Measurements from ENCODE around the gene HELZ2. TPM values are rescaled to one million over a fixed set of nuclear protein-coding genes. Genes with fewer than 3 reads are reported as not detected.
"Not testable (repeated sequence)": the region's sequence is repeated elsewhere in the genome, so short reads cannot be mapped to it uniquely, and the experiment has no call there.

HELZ2 gene
- total RNA-seq, 2 experiments from 2014 or later: 99.1 to 102 TPM

DNA sequence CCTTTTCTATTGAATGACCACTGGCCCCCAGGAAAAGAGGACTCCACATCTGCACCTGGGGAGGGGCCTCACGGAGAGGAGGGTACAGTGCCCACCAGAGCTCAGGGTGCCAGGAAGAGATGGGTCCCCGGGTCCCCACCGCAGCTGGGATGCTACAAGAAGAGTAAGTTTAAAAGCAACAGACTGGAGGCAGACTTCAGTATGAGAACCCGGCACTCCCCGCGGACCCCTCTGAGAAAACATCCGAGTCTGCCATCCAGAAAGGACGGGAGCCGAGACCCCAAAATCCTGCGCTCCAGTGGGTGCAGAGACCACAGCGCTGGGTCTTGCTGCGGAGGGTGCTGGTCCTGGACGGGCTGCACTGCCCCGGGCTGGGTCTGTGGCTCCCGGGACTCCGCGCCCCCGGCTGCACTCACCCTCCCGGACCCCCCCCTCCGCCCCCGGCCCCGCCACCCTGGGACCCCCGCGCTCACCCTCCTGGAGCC lies 350 bp downstream of the HELZ2 start:
- Mint-ChIP-seq H3K27me3 (ENCODE audit: low read depth) (peaks cover 15% of the 10 kb centered on the region), H3K9me3 (ENCODE audit: insufficient read depth) (no peaks in the 10 kb centered on the region), H3K36me3 (ENCODE audit: low read depth) (peaks cover 10% of the 10 kb centered on the region), H3K4me1 (ENCODE audit: low read depth) (peaks cover 16% of the 10 kb centered on the region), H3K27ac (peak overlapping the region; percentile 89), H3K4me3 (peak overlapping the region; percentile 83)
- ChIA-PET POLR2A (interaction anchor here (0.7 to 1.4 kb wide), 10 partner anchors 9 to 285 kb away, joined by 3 to 4 read pairs (median 3); partner anchors contain the start of genes PTK6 and RTEL1), CTCF (interaction anchor here (0.6 to 1.8 kb wide), 5 partner anchors 26 to 212 kb away, joined by 3 to 8 read pairs (median 4); partner anchors contain the start of gene PTK6)
- no peak for DNase-seq
- peak; percentile 40 for ATAC-seq

DNA sequence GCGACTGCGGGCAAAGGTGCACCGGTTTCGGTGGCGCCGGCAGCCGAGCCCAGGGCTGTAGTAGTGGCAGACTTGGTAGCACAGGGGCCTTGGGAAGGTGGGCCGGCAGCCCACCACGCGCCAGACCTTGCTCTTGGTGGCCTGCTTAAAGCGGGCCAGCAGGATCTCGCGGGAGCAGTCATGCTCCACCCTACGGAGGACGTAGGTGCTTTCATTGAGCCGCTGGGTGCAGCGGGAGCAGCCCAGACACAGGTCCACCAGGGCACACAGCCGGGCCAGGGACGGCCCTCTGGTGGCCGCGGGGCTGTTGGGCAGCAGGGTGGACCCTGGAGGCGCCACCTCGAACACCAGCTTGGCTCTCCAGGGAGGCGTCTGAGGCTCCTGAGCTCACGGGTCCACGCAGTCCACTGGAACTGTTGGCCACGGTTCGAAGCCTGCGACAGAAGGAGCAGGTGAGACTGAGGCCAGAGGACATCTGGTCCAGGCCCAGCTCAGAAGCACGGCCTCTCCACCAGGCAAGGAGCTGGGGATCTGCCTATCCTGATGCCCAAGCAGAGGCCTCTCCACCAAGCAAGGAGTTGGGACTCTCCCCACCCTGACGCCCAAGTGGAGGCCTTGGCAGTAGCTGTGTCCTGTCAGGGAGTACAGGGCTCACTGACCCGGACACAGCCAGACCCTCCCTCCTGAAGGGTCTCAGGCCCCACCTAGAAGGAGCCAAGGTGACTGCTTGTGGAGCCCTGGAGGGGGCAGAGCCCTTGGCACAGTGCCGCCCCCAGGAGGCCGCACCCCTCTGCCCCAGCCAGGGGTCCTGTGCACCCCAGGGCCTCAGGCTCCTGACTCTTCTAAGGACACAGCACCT lies 1.0 kb downstream of the HELZ2 start:
- POLR2A ChIA-PET: interaction anchor here (0.7 to 1.5 kb wide), 8 partner anchors 15 to 286 kb away, joined by 3 to 4 read pairs (median 3); partner anchors contain the start of gene PTK6

DNA sequence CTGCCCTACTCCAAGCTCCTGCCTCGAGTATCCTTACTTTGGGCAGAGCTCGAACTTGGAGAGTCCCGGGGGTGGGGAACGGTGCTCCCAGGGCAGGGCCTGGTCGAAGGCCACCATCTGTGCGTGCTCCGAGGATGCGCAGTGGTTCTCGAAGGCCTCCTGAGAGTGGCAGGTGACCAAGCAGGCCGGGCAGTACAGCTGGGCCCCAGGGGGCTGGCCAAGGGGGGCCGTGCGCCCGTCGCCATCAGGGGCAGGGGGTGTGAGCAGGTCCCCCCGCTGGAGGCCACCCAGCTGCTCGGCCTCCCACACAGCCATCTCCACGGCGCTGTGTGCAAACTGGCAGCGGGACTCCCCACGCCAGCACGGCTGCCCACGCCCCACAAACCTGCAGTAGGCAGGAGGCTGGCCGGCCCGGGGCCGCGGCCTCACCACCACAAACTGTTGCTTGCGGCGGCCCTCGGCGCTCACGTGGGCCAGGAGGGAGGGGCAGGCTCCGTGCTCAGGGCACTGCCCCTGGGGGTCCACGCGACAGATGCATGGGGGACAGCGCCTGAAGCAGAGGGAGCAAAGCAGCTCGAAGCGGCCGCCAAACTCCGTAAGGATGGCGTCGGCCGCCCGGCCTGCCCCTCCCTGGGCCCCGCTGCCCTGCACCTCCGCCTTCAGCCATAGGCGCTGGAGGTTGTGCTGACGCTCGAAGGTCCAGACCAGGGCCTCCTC lies 1.8 kb downstream of the HELZ2 start:
- H3K4me1 Mint-ChIP-seq (ENCODE audit: low read depth): peaks cover 30% of the 10 kb centered on the region
- no peak for DNase-seq
- no peak overlapping the region for H3K4me3 Mint-ChIP-seq
- ATAC-seq: no peak
- no peak overlapping the region for H3K27ac Mint-ChIP-seq
- peaks cover 21% of the 10 kb centered on the region for H3K36me3 Mint-ChIP-seq (ENCODE audit: low read depth)
- CTCF ChIA-PET: interaction anchor here (1.8 kb wide), 1 partner anchor 35 kb away, joined by 8 read pairs; the partner anchor contains the start of gene PTK6
- no peaks in the 10 kb centered on the region for H3K9me3 Mint-ChIP-seq (ENCODE audit: insufficient read depth)
- peaks cover 8% of the 10 kb centered on the region for H3K27me3 Mint-ChIP-seq (ENCODE audit: low read depth)
- POLR2A ChIA-PET: interaction anchor here (1.1 to 1.5 kb wide), 4 partner anchors 15 to 35 kb away, joined by 3 to 4 read pairs (median 3); partner anchors contain the start of gene PTK6

More for the DNA sequence above, 1.0 kb downstream of the HELZ2 start:
- H3K4me3 Mint-ChIP-seq: peak overlapping the region; percentile 83
- peaks cover 13% of the 10 kb centered on the region for H3K27me3 Mint-ChIP-seq (ENCODE audit: low read depth)
- no peak for DNase-seq
- peak; percentile 10 for ATAC-seq
- CTCF ChIA-PET: interaction anchor here (0.8 to 1.8 kb wide), 2 partner anchors 36 to 69 kb away, joined by 3 to 8 read pairs; partner anchors contain the start of gene PTK6
- H3K9me3 Mint-ChIP-seq (ENCODE audit: insufficient read depth): no peaks in the 10 kb centered on the region
- peaks cover 13% of the 10 kb centered on the region for H3K36me3 Mint-ChIP-seq (ENCODE audit: low read depth)
- peak overlapping the region; percentile 89 for H3K27ac Mint-ChIP-seq
- H3K4me1 Mint-ChIP-seq (ENCODE audit: low read depth): peaks cover 22% of the 10 kb centered on the region

DNA sequence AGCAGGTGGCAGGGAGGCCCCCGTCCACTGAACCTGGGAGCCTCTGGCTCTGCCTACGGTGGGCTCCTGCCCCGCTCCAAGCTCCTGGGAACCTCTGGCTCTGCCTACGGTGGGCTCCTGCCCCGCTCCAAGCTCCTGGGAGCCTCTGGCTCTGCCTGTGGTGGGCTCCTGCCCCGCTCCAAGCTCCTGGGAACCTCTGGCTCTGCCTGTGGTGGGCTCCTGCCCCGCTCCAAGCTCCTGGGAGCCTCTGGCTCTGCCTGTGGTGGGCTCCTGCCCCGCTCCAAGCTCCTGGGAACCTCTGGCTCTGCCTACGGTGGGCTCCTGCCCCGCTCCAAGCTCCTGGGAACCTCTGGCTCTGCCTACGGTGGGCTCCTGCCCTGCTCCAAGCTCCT lies 3.0 kb downstream of the HELZ2 start:
- POLR2A ChIA-PET; CTCF ChIA-PET; H3K9me3 Mint-ChIP-seq (ENCODE audit: insufficient read depth); DNase-seq; H3K27me3 Mint-ChIP-seq (ENCODE audit: low read depth); ATAC-seq; H3K4me3 Mint-ChIP-seq; H3K27ac Mint-ChIP-seq: not testable (repeated sequence)
- Mint-ChIP-seq H3K36me3 (ENCODE audit: low read depth) (peaks cover 26% of the 10 kb centered on the region), H3K4me1 (ENCODE audit: low read depth) (peaks cover 35% of the 10 kb centered on the region)

DNA sequence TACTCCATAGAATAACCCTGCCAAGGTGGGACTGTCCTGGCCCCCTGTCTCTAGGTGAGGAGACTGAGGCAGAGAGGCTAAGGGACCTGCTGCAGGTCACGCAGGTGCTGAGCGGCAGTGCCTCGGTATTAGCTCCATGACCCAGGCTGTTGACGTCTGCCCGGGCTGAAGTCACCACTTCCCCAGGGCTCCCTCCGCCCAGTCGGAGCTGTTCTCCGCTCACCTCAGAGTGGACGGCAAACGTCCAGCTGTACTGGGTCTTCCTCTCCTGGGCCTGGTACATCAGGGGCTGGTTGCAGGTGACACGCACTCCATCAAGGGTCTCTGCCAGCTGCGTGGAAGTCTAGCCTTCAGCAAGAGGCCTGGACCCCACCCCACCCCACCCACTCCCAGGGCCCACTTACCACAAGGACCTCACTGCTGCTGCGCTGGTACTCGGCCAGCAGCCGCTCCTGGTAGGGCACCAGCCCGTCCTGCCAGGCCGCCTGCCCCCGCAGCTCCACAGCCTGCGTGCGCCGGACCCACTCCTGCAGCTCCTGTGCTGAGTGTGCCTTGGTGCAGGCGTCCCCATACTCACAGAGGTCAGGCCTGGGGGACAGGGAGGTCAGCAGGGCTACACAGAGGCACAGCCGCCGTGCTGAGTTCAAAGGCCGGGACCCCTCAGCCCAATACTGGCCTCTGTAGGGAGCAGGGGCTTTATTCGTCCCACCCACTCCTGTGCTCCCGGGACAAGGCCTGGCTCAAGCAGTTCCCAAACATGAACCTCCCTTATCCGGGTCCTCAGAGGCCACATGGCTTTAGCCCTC lies 3.6 kb downstream of the HELZ2 start:
- ATAC-seq (no peak), DNase-seq (no peak)
- Mint-ChIP-seq H3K4me3 (no peak overlapping the region), H3K27me3 (ENCODE audit: low read depth) (peaks cover 1% of the 10 kb centered on the region), H3K9me3 (ENCODE audit: insufficient read depth) (no peaks in the 10 kb centered on the region), H3K27ac (no peak overlapping the region), H3K4me1 (ENCODE audit: low read depth) (peaks cover 35% of the 10 kb centered on the region), H3K36me3 (ENCODE audit: low read depth) (peaks cover 31% of the 10 kb centered on the region)
- ChIA-PET POLR2A (interaction anchor here (3.5 kb wide), 1 partner anchor 33 kb away, joined by 12 read pairs; the partner anchor contains the start of gene PTK6), CTCF (no interaction called here)

DNA sequence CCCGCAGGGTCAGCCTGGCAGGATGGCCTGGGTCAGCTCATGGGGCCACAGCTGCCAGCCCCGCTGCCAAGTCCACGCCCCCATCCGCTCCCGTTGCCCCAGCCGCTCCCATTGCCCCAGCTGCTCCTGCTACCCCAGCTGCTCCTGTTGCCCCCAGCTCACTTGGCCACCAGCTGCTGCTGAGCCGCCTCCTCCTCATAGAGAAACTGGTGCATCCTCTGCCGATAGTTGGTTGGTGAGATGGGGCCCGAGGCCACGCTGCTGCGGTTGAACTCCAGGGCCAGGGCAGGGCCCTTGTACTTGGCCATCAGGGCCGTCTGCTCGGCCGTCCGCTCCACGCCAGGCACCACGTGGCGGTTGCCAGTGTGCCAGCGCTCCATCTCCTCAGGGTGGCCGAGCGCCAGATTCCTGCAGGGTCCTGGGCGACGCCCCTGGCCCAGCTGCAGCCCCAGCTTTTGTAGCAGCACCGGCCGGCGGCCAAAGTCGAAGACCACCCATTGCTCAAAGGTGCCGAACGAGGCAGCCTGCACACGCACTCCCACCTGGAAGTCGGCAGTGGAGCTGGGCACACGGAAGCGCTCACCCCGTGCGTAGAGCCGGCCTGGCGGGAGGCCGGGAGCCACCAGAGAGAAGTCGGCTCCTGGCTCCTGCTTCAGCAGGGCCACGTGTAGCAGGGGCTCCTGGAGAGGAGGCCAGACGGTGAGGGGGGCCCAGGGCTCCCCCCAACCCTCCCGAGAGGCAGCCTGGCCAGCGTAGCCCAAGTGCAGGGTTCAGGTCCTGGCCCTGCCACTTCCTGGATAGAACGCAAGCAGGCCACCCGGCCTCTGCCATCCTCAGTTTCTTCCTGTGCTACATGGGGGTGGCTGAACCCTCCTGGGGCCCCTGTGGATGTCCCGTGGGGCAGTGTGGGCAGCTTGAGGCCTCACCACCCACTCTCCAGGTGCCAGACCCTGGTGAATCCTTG lies 4.8 kb downstream of the HELZ2 start:
- DNase-seq: no peak
- peak overlapping the region; percentile 34 for H3K27ac Mint-ChIP-seq

DNA sequence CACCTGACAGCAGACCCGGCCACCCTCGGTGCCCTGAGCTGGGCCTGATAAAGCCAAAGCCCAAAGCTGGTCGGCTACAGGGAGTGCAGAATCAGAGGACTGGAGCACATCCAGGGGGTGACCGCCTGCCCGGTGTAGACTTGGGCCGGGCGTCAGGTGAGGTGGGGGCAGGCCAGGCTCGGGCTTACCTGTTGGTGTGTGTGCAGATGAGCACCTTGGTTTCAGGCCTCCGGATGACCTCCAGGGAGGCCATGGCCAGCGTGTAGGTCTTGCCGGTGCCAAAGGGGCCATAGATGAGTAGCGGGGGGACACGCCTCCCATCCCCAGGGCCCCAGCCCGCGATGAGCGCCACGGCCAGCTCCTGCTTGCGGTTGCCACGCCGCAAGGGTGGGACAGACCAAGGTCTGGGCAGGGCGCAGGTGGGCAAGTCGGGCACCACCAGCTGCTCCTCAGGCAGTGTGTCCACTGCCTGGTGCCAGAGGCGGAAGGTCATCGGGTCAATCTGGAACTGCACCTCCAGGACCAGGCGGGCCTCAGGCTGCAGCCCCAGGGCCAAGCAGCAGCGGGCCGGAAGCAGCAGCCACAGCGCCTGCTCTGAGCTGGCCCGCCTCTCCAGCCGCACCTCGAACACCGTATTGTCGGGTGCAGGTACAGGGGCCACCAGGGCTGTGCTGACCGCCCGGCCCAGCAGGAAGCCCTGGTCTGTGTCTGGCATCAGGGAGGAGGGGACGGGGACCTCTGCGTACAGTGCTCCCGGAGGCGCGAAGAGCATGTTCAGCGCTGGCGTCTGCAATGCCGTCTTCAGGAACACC lies 5.7 kb downstream of the HELZ2 start:
- Mint-ChIP-seq H3K27me3 (ENCODE audit: low read depth) (no peaks in the 10 kb centered on the region), H3K27ac (peak overlapping the region; percentile 76), H3K9me3 (ENCODE audit: insufficient read depth) (no peaks in the 10 kb centered on the region), H3K36me3 (ENCODE audit: low read depth) (peaks cover 36% of the 10 kb centered on the region), H3K4me3 (peak overlapping the region; percentile 61), H3K4me1 (ENCODE audit: low read depth) (peaks cover 34% of the 10 kb centered on the region)
- ChIA-PET CTCF (interaction anchor here (0.8 to 1.5 kb wide), 3 partner anchors 31 to 470 kb away, joined by 3 to 7 read pairs (median 3); partner anchors contain the start of gene PTK6), POLR2A (interaction anchor here (1.0 to 3.5 kb wide), 5 partner anchors 14 to 71 kb away, joined by 3 to 12 read pairs (median 7); partner anchors contain the start of gene PTK6)
- ATAC-seq: peak; percentile 11
- no peak for DNase-seq

More for the DNA sequence above, 4.8 kb downstream of the HELZ2 start:
- H3K9me3 Mint-ChIP-seq (ENCODE audit: insufficient read depth): no peaks in the 10 kb centered on the region
- CTCF ChIA-PET: interaction anchor here (0.8 kb wide), 1 partner anchor 72 kb away, joined by 3 read pairs; no protein-coding TSS in a partner anchor
- ATAC-seq: no peak
- H3K27me3 Mint-ChIP-seq (ENCODE audit: low read depth): no peaks in the 10 kb centered on the region
- peaks cover 34% of the 10 kb centered on the region for H3K4me1 Mint-ChIP-seq (ENCODE audit: low read depth)
- POLR2A ChIA-PET: interaction anchor here (2.0 to 3.5 kb wide), 2 partner anchors 31 to 48 kb away, joined by 7 to 12 read pairs; partner anchors contain the start of gene PTK6
- peaks cover 33% of the 10 kb centered on the region for H3K36me3 Mint-ChIP-seq (ENCODE audit: low read depth)
- H3K4me3 Mint-ChIP-seq: peak overlapping the region; percentile 31

DNA sequence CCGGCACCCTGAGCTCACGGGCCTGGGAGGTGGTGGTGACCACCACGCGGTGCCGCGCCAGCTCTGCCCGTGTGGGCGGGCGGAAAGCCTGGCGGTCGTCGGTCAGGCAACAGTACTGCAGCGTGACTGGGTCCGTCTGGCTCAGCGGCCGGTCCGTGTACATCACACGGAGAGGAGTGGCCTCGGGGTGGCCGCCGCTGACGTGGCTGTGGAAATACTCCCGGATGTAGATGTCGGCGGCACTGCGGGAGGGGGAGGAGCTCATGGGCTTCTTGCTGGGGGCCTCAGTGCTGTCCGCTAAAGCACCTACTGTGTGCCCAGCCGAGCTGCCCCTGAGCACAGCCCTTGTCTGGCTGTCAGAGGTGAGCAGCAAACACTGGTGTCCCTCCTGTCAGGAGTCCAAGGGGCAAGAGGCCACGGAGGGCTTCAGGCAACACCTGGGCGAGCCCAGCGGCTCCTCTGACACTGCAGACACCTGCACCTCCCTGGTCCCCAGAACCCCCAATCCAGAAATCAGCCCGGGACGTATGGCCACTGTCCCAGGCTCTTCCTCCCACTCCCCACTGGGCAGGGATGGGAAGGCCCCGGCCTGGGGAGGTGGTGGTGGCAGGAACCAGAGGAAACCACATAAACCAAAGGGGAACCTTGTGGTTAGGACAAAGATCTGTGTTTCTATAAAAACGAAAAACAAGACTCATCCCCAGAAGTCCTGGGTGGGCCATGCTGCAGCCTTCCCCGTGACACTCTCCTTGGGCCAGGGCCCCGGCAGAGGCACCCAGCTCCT lies 6.5 kb downstream of the HELZ2 start:
- POLR2A ChIA-PET: interaction anchor here (0.6 to 3.5 kb wide), 7 partner anchors 12 to 91 kb away, joined by 3 to 12 read pairs (median 3); partner anchors contain the start of genes PTK6 and RTEL1

DNA sequence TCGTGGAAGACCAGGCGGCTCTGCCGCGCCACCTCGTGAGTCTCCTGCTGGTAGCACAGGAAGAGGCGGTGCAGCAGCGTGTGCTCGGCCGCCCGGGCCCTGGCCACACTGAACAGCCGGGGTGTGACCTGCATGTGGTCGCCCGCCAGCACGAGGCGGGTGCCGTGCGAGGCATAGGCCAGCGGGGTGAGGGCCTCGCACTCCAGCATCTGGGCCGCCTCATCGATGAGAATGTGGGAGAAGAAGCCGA lies 7.0 kb downstream of the HELZ2 start:
- peaks cover 39% of the 10 kb centered on the region for H3K36me3 Mint-ChIP-seq (ENCODE audit: low read depth)
- ChIA-PET CTCF (interaction anchor here (1.5 to 1.6 kb wide), 2 partner anchors 28 to 29 kb away, joined by 6 to 7 read pairs; partner anchors contain the start of gene PTK6), POLR2A (interaction anchor here (0.9 to 3.5 kb wide), 4 partner anchors 11 to 46 kb away, joined by 3 to 12 read pairs (median 8); partner anchors contain the start of gene PTK6)
- no peak for DNase-seq
- H3K4me1 Mint-ChIP-seq (ENCODE audit: low read depth): peaks cover 34% of the 10 kb centered on the region
- H3K4me3 Mint-ChIP-seq: no peak overlapping the region
- H3K27ac Mint-ChIP-seq: no peak overlapping the region
- no peaks in the 10 kb centered on the region for H3K27me3 Mint-ChIP-seq (ENCODE audit: low read depth)
- no peaks in the 10 kb centered on the region for H3K9me3 Mint-ChIP-seq (ENCODE audit: insufficient read depth)
- no peak for ATAC-seq

More for the DNA sequence above, 6.5 kb downstream of the HELZ2 start:
- Mint-ChIP-seq H3K36me3 (ENCODE audit: low read depth) (peaks cover 39% of the 10 kb centered on the region), H3K4me3 (peak overlapping the region; percentile 61), H3K27me3 (ENCODE audit: low read depth) (no peaks in the 10 kb centered on the region), H3K9me3 (ENCODE audit: insufficient read depth) (no peaks in the 10 kb centered on the region), H3K4me1 (ENCODE audit: low read depth) (peaks cover 34% of the 10 kb centered on the region), H3K27ac (peak overlapping the region; percentile 76)
- peak; percentile 64 for ATAC-seq
- peak; percentile 74 for DNase-seq
- CTCF ChIA-PET: interaction anchor here (1.1 to 1.6 kb wide), 3 partner anchors 29 to 471 kb away, joined by 3 to 7 read pairs (median 6); partner anchors contain the start of gene PTK6
